Testis (tissue), 2 donors: Measurements from ENCODE around the gene ANKRD9.
"Not testable (repeated sequence)": the region's sequence is repeated elsewhere in the genome, so short reads cannot be mapped to it uniquely, and the experiment has no call there.

Source experiments
- POLR2A ChIP-seq: fragments of 450-650 bp; IDR thresholded peaks from one replicate; pipeline ENCODE4 v1.6.1; 2017; ENCODE audit warnings: antibody characterized with exemption, mild to moderate bottlenecking, moderate library complexity
- TF ChIP-seq, protein P1 (sequence below), 3 experiments: fragments of 450-650 bp in 2 of 3; fragments of 200-600 bp in 1 of 3; sonication (generic) in 1 of 3; IDR thresholded peaks; one replicate each; pipeline ENCODE4 v1.5.1; 2016 to 2019; ENCODE audit warnings: antibody characterized with exemption in 3 of 3, mild to moderate bottlenecking in 2 of 3, moderate library complexity in 1 of 3

GRCh38 chr14:102541029-102541491, 31.5 kb upstream of the ANKRD9 start:
- TF ChIP-seq, protein P1, sequence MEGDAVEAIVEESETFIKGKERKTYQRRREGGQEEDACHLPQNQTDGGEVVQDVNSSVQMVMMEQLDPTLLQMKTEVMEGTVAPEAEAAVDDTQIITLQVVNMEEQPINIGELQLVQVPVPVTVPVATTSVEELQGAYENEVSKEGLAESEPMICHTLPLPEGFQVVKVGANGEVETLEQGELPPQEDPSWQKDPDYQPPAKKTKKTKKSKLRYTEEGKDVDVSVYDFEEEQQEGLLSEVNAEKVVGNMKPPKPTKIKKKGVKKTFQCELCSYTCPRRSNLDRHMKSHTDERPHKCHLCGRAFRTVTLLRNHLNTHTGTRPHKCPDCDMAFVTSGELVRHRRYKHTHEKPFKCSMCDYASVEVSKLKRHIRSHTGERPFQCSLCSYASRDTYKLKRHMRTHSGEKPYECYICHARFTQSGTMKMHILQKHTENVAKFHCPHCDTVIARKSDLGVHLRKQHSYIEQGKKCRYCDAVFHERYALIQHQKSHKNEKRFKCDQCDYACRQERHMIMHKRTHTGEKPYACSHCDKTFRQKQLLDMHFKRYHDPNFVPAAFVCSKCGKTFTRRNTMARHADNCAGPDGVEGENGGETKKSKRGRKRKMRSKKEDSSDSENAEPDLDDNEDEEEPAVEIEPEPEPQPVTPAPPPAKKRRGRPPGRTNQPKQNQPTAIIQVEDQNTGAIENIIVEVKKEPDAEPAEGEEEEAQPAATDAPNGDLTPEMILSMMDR (IDR thresholded peaks at IDR 0.05): not testable (repeated sequence)
- TF ChIP-seq POLR2A: not testable (repeated sequence)
